Caki2 (cell line): ENCODE data around the gene SNX13. TPM values are rescaled to one million over a fixed set of nuclear protein-coding genes. Genes with fewer than 3 reads are reported as not detected.

Experiments
- DNase-seq: peaks from one replicate; pipeline ENCODE4 v3.0.0-alpha.2; 2015; ENCODE audit warnings: low read depth
- in situ Hi-C: cut with HindIII; loops from 2 replicates; pipeline ENCODE4 v1.10.0; 2016; ENCODE audit warnings: low sequenced_read_pairs, low pct_unique_long_range_greater_than_20kb, mixed read lengths
- total RNA-seq: library from RNA; depleted of rRNA; stranded (reverse); fragments of >200 nt; shearing (Covaris generic); gene quantifications from 2 replicates; pipeline ENCODE4 v1.2.3, GENCODE V29; 2014; ENCODE audit warnings: low replicate concordance

SNX13 gene
- total RNA-seq, 1 experiment from 2014 or later: 9.8 TPM

- in situ Hi-C loops: no loop called here
Observed at GRCh38 chr7:17952387-17952786, 12.1 kb upstream of the SNX13 start.

GRCh38 chr7:17951742-17952254 lies 11.5 kb upstream of the SNX13 start:
- in situ Hi-C loops: no loop called here
- DNase-seq: no peak

More at GRCh38 chr7:17952387-17952786, 12.1 kb upstream of the SNX13 start:
- DNase-seq: no peak

- DNase-seq: no peak
- in situ Hi-C loops: no loop called here
Observed at GRCh38 chr7:17948526-17949238, 8.4 kb upstream of the SNX13 start.

GRCh38 chr7:17947620-17948019 lies 7.3 kb upstream of the SNX13 start:
- in situ Hi-C loops: no loop called here

DNA sequence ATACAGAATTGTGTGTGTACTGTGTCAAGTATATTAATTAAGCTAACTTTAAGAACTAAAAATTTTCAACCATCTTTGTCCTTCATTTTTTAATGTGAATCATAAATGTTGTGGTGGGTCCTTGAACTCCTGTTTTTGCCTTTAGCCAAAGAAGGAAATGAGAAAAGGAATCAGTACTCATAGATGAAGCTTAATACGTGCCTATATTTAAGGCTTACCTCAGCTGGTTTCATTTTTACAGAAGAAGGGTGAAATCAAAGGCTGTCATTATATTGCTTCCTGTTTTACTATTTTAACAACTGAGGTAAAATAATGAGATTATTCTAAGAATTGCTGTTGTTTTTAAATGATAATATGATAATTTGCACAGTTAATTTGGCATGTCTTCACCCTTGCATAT lies 6.3 kb upstream of the SNX13 start:
- in situ Hi-C loops: no loop called here
- DNase-seq: no peak

More at GRCh38 chr7:17947620-17948019, 7.3 kb upstream of the SNX13 start:
- no peak for DNase-seq

GRCh38 chr7:17944720-17945119 lies 4.4 kb upstream of the SNX13 start:
- in situ Hi-C loops: no loop called here
- DNase-seq: no peak

DNA sequence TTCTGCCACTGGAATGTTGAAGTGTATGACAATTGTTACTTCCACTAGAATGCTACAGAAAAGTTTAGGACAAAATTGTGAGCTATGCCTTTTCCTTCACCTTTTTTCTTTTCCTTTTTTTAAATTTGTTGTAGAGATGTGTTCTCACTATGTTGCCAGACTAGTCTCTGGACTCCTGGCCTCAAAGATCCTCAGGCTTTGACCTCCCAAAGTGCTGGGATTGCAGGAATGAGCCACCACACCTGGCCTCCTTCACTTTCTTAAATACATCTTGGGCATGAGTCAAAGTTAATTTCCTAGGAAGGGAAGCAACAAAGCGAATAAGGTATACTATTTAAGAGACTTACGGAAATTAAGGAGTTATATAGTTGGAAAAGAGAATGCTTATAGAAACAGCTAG lies 2.7 kb upstream of the SNX13 start:
- in situ Hi-C loops: no loop called here
- DNase-seq: no peak

DNA sequence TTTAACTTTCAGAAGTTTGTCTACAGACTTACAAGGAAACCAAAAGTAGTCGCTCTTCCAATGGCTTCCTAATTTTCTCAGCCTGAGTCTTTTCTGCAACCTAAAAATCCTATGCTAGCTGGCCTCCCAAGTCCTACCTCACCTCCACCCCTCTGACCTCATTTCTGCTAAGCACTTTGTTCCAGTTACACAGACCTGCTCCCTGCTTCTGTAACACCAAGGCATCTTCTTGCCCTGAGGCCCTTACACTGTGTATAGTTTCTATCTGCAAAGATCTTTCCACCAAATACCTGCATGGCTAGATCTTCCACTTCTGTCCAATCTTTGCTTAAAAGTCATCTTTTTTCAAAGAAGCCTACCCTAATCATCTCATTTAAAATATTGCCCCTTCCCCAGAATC lies 1.9 kb upstream of the SNX13 start:
- DNase-seq: no peak
- in situ Hi-C loops: no loop called here

- DNase-seq: peak; percentile 30
- in situ Hi-C loops: no loop called here
Observed at GRCh38 chr7:17940951-17941431, 697 bp upstream of the SNX13 start.

DNA sequence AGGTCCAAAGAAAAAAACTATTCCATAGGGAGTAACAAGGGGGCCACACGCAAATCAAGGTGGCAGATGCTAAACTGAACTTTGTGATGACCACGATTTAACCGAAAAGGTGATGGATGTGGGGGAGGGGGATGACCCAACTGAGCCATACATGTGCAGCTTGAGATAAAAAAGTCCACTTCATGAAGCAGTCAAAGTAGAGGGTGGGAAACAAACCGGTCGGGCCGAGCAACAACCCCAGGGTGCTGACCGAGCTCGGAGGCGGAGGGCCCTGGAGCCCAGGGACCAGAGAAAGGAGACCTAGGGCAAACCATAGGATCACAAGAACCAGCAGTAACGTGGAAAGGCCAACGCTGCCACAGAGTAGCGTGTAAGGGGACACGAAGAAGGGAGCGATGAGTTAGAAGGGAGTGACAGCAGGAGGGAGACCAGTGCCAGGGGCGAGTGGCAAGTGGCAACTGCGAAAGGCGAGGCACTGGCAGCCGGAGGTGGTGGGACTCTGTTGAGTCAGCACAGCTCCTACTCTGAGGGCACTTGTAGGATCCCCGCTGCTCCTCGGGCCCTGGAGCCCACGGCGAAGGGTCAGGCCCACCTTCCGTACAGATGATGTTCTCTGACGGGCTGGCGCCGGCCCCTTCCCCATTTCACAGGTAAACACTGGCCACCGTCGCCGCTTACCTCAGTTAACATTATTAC lies 540 bp downstream of the SNX13 start:
- DNase-seq: peak; percentile 69
- in situ Hi-C loops: no loop called here

- in situ Hi-C loops: no loop called here
- DNase-seq: peak; percentile 49
Observed at GRCh38 chr7:17939211-17939605, 1.1 kb downstream of the SNX13 start.

- in situ Hi-C loops: no loop called here
Observed at GRCh38 chr7:17937506-17938120, 2.7 kb downstream of the SNX13 start.

DNA sequence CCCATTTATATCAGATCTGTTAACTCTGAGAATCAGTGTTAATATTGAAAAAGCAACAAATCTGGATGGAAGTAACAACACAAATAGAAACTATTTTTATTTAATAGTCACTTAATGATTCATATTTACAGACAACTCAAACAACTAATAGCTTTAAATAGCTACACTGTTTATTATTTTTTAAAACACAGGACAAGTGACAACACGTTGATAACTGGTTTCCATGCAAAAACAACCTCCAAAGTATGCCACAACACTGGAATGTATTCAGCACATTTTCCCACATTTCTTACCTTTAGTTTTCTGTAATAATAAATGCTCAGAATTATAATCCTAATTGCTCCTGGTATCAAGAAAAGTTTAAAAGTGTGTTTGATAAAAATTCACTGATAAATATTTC lies 4.0 kb downstream of the SNX13 start:
- no peak for DNase-seq
- in situ Hi-C loops: no loop called here

More at GRCh38 chr7:17937506-17938120, 2.7 kb downstream of the SNX13 start:
- peak; percentile 51 for DNase-seq

GRCh38 chr7:17934612-17935240 lies 5.6 kb downstream of the SNX13 start:
- in situ Hi-C loops: no loop called here
- no peak for DNase-seq

DNA sequence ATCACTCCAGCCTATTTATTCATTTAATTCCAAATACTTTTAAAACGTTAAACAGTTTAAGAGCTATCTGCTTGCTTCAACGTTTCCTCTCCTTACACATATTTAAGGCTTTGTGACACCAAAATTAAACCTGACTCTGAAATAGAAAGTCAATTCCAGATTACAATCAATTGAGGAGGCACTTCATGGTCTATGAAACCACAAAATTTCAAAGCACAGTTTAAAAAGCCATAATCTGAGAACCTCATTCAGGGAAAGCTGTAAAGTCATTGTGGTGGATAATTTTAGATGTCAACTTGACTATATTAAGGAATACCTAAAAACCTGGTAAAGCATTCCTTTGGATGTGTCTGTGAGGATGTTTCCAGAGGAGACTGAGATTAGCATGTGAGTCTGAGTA lies 6.2 kb downstream of the SNX13 start:
- DNase-seq: no peak
- in situ Hi-C loops: no loop called here

- in situ Hi-C loops: no loop called here
- no peak for DNase-seq
Observed at GRCh38 chr7:17932770-17933169, 7.5 kb downstream of the SNX13 start.

DNA sequence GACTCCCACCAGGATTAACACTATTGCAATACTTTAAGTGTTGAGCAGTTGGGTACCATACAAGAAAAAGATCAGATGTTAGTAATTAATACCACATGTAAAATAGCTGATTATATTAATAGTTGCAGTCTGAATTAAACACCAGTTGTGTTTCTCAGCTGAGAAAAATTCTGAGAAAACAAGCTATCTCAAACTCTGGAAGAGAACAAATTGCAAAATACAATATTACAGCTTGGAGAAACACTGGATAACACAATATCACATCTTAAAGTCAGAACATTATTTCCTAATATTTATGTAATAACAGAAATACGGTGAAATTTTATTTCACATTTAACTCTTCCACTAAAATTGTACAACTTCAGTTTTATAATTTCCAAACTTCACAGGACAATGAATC lies 9.2 kb downstream of the SNX13 start:
- no peak for DNase-seq
- in situ Hi-C loops: no loop called here

GRCh38 chr7:17930546-17930945 lies 9.7 kb downstream of the SNX13 start:
- no peak for DNase-seq
- in situ Hi-C loops: no loop called here
